HUES6 (cell line): Measurements from ENCODE around the gene CNBD2.
"Not testable (repeated sequence)": the region's sequence is repeated elsewhere in the genome, so short reads cannot be mapped to it uniquely, and the experiment has no call there.

Source experiments
- H3K27ac ChIP-seq: 2 replicates; pipeline ENCODE4 v1.7.0; 2013; ENCODE audit warnings: low read depth, mild to moderate bottlenecking, low read length, inconsistent platforms
- H3K27me3 ChIP-seq: 2 replicates; pipeline ENCODE4 v1.6.1; 2013; ENCODE audit warnings: low read length; ENCODE audit not compliant: control insufficient read depth, insufficient read depth
- H3K36me3 ChIP-seq: 2 replicates; pipeline ENCODE4 v1.6.1; 2013; ENCODE audit warnings: low read length; ENCODE audit not compliant: control insufficient read depth, insufficient read depth
- H3K4me1 ChIP-seq: 2 replicates; pipeline ENCODE4 v1.6.1; 2013; ENCODE audit warnings: low read length; ENCODE audit not compliant: control insufficient read depth, insufficient read depth
- H3K4me3 ChIP-seq: 2 replicates; pipeline ENCODE4 v1.5.1; 2013; ENCODE audit warnings: low read depth, low read length
- H3K9ac ChIP-seq: one replicate; pipeline ENCODE4 v1.6.1; 2013; ENCODE audit warnings: mild to moderate bottlenecking, low read length
- H3K9me3 ChIP-seq: 2 replicates; pipeline ENCODE4 v1.6.1; 2013; ENCODE audit warnings: low read depth, low read length; ENCODE audit not compliant: control insufficient read depth, insufficient read depth

CNBD2 gene

GRCh38 chr20:35967979-35968640 is at the start of gene CNBD2:
CNBD2 (plus strand) TSS chr20:35968590; CDS start chr20:35968763, 173 bp downstream.
- Histone ChIP-seq H3K27me3 (no peaks in the 10 kb centered on the region), H3K9ac (no peak within 1 kb of the TSS), H3K4me1 (no peaks in the 10 kb centered on the region), H3K27ac (no peak within 1 kb of the TSS), H3K9me3 (no peaks in the 10 kb centered on the region), H3K36me3 (no peaks in the 10 kb centered on the region), H3K4me3 (no peak within 1 kb of the TSS)

- Histone ChIP-seq H3K27me3 (no peaks in the 10 kb centered on the region), H3K36me3 (peaks cover 61% of the 10 kb centered on the region), H3K27ac (no peak overlapping the region), H3K4me3 (no peak overlapping the region), H3K4me1 (no peaks in the 10 kb centered on the region), H3K9ac (no peak overlapping the region), H3K9me3 (no peaks in the 10 kb centered on the region)
Measured at GRCh38 chr20:35920523-35920922, 47.9 kb upstream of the CNBD2 start.

- Histone ChIP-seq H3K9me3 (no peaks in the 10 kb centered on the region), H3K27ac (no peak overlapping the region), H3K9ac (no peak overlapping the region), H3K4me1 (peaks cover 9% of the 10 kb centered on the region), H3K36me3 (peaks cover 41% of the 10 kb centered on the region), H3K27me3 (no peaks in the 10 kb centered on the region), H3K4me3 (no peak overlapping the region)
Measured at GRCh38 chr20:35929301-35929700, 39.1 kb upstream of the CNBD2 start.

GRCh38 chr20:35934050-35934449 is 34.3 kb upstream of the CNBD2 start:
- Histone ChIP-seq H3K27ac (0 out of 2 replicates have a peak overlapping the region, but pooled peaks have one; percentile 68), H3K4me3 (no peak overlapping the region), H3K4me1 (peaks cover 20% of the 10 kb centered on the region), H3K9ac (no peak overlapping the region), H3K27me3 (no peaks in the 10 kb centered on the region), H3K36me3 (peaks cover 29% of the 10 kb centered on the region), H3K9me3 (no peaks in the 10 kb centered on the region)

- H3K9ac ChIP-seq, result no peak overlapping the region
- H3K27ac ChIP-seq, result no peak overlapping the region
- H3K4me3 ChIP-seq, result no peak overlapping the region
- peaks cover 16% of the 10 kb centered on the region for H3K4me1 ChIP-seq
- H3K27me3 ChIP-seq, result no peaks in the 10 kb centered on the region
- H3K36me3 ChIP-seq, result peaks cover 43% of the 10 kb centered on the region
- H3K9me3 ChIP-seq, result no peaks in the 10 kb centered on the region
Measured at GRCh38 chr20:35939264-35939663, 29.1 kb upstream of the CNBD2 start.

GRCh38 chr20:35941620-35942019 is 26.8 kb upstream of the CNBD2 start:
- Histone ChIP-seq H3K27me3 (no peaks in the 10 kb centered on the region), H3K36me3 (peaks cover 51% of the 10 kb centered on the region), H3K27ac (no peak overlapping the region), H3K4me3 (no peak overlapping the region), H3K9me3 (no peaks in the 10 kb centered on the region), H3K4me1 (peaks cover 13% of the 10 kb centered on the region), H3K9ac (no peak overlapping the region)

GRCh38 chr20:35942243-35942642 is 26.1 kb upstream of the CNBD2 start:
- Histone ChIP-seq H3K36me3 (peaks cover 51% of the 10 kb centered on the region), H3K9me3 (no peaks in the 10 kb centered on the region), H3K27me3 (no peaks in the 10 kb centered on the region), H3K27ac (no peak overlapping the region), H3K4me3 (no peak overlapping the region), H3K9ac (no peak overlapping the region), H3K4me1 (peaks cover 13% of the 10 kb centered on the region)

- Histone ChIP-seq H3K9ac (no peak overlapping the region), H3K27ac (no peak overlapping the region), H3K4me3 (no peak overlapping the region), H3K4me1 (peaks cover 1% of the 10 kb centered on the region), H3K9me3 (no peaks in the 10 kb centered on the region), H3K36me3 (peaks cover 25% of the 10 kb centered on the region), H3K27me3 (no peaks in the 10 kb centered on the region)
Measured at GRCh38 chr20:35947489-35947888, 20.9 kb upstream of the CNBD2 start.

GRCh38 chr20:35947907-35948306 is 20.5 kb upstream of the CNBD2 start:
- Histone ChIP-seq H3K27ac (no peak overlapping the region), H3K27me3 (no peaks in the 10 kb centered on the region), H3K9me3 (no peaks in the 10 kb centered on the region), H3K4me1 (peaks cover 6% of the 10 kb centered on the region), H3K4me3 (no peak overlapping the region), H3K9ac (no peak overlapping the region), H3K36me3 (peaks cover 23% of the 10 kb centered on the region)

- no peaks in the 10 kb centered on the region for H3K9me3 ChIP-seq
Measured at GRCh38 chr20:35950093-35950492, 18.3 kb upstream of the CNBD2 start.

GRCh38 chr20:35952080-35952479 is 16.3 kb upstream of the CNBD2 start:
- H3K9me3 ChIP-seq, result not testable (repeated sequence)

More at GRCh38 chr20:35950093-35950492, 18.3 kb upstream of the CNBD2 start:
- Histone ChIP-seq H3K4me3 (no peak overlapping the region), H3K9ac (no peak overlapping the region), H3K36me3 (peaks cover 15% of the 10 kb centered on the region), H3K27ac (no peak overlapping the region), H3K4me1 (peaks cover 9% of the 10 kb centered on the region), H3K27me3 (no peaks in the 10 kb centered on the region)

More at GRCh38 chr20:35952080-35952479, 16.3 kb upstream of the CNBD2 start:
- peaks cover 11% of the 10 kb centered on the region for H3K36me3 ChIP-seq
- not testable (repeated sequence) for H3K4me1 ChIP-seq, H3K9ac ChIP-seq, H3K27me3 ChIP-seq, H3K27ac ChIP-seq
- H3K4me3 ChIP-seq, result 0 out of 2 replicates have a peak overlapping the region, but pooled peaks have one; percentile 93
